ENCODE results near the gene SDR42E1. TPM values are rescaled to one million over a fixed set of nuclear protein-coding genes. Genes with fewer than 3 reads are reported as not detected.
"Not testable (repeated sequence)": the region's sequence is repeated elsewhere in the genome, so short reads cannot be mapped to it uniquely, and the experiment has no call there.

Gene SDR42E1
- total and polyA plus RNA-seq, 4 donors: 1.9 to 6.5 (median 3.3) TPM

GRCh38 chr16:82013139-82013538 lies 1.9 kb upstream of the SDR42E1 start:
- no peaks in the 10 kb centered on the region for H3K27me3 ChIP-seq (ENCODE audit: control insufficient read depth in 4 of 4, insufficient read depth in 4 of 4, low read length in 3 of 4)
- no peak for TF ChIP-seq GABPA (IDR thresholded peaks at IDR 0.05 in 1 of 2, conservative IDR thresholded peaks at IDR 0.05 in 1 of 2)
- no peak for TF ChIP-seq JUND (IDR thresholded peaks at IDR 0.05)
- TF ChIP-seq HNF4A (conservative IDR thresholded peaks at IDR 0.05): no peak
- TF ChIP-seq MAX (IDR thresholded peaks at IDR 0.05): no peak
- no peak for TF ChIP-seq RXRA (IDR thresholded peaks at IDR 0.05)
- no peak for TF ChIP-seq ATF3 (IDR thresholded peaks at IDR 0.05)
- TF ChIP-seq FOXA1 (IDR thresholded peaks at IDR 0.05): no peak
- TF ChIP-seq EGR1 (IDR thresholded peaks at IDR 0.05; ENCODE audit: low read depth in 2 of 2): no peak
- TF ChIP-seq CTCF (IDR thresholded peaks at IDR 0.05; ENCODE audit: low read depth, low read length, missing input control): no peak
- no peak for TF ChIP-seq TAF1 (conservative IDR thresholded peaks at IDR 0.05)
- TF ChIP-seq SP1 (IDR thresholded peaks at IDR 0.05): no peak
- TF ChIP-seq REST (IDR thresholded peaks at IDR 0.05): no peak
- no peak for TF ChIP-seq YY1 (IDR thresholded peaks at IDR 0.05)
- TF ChIP-seq FOXA2 (IDR thresholded peaks at IDR 0.05): no peak
- no peak for TF ChIP-seq HNF4G (IDR thresholded peaks at IDR 0.05)
- no peak for DNase-seq (ENCODE audit: low spot score)
- H3K9ac ChIP-seq (ENCODE audit: low read depth in 1 of 2, low read length in 2 of 2): no peak overlapping the region
- peaks cover 0 to 13% (median 8%) of the 10 kb centered on the region in 4 donors for H3K4me1 ChIP-seq (ENCODE audit: control insufficient read depth in 4 of 4, insufficient read depth in 4 of 4, low read length in 3 of 4)
- no peak overlapping the region for H3K4me3 ChIP-seq (ENCODE audit: low read depth in 1 of 3, low read length in 3 of 3)
- H3K27ac ChIP-seq (ENCODE audit: low read depth in 1 of 2, low read length in 2 of 2): no peak overlapping the region
- peaks cover 0 to 8% (median 1%) of the 10 kb centered on the region in 4 donors for H3K9me3 ChIP-seq (ENCODE audit: control insufficient read depth in 4 of 4, low read length in 3 of 4)
- no peaks in the 10 kb centered on the region for H3K36me3 ChIP-seq (ENCODE audit: control insufficient read depth in 4 of 4, insufficient read depth in 3 of 4, low read depth in 1 of 4, low read length in 3 of 4)
- 80% methylated on average over 2 of the region's 2 CpGs for WGBS

GRCh38 chr16:82010649-82011048 lies 621 bp downstream of the SDR42E1 start:
- 85% methylated on average over 8 of the region's 8 CpGs for WGBS

GRCh38 chr16:82009789-82010188 lies 1.5 kb downstream of the SDR42E1 start:
- not testable (repeated sequence) for H3K4me3 ChIP-seq (ENCODE audit: low read depth in 1 of 3, low read length in 3 of 3); DNase-seq (ENCODE audit: low spot score); H3K9ac ChIP-seq (ENCODE audit: low read depth in 1 of 2, low read length in 2 of 2); H3K27ac ChIP-seq (ENCODE audit: low read depth in 1 of 2, low read length in 2 of 2); H3K36me3 ChIP-seq (ENCODE audit: control insufficient read depth in 4 of 4, insufficient read depth in 3 of 4, low read depth in 1 of 4, low read length in 3 of 4); H3K9me3 ChIP-seq (ENCODE audit: control insufficient read depth in 4 of 4, low read length in 3 of 4); H3K4me1 ChIP-seq (ENCODE audit: control insufficient read depth in 4 of 4, insufficient read depth in 4 of 4, low read length in 3 of 4); H3K27me3 ChIP-seq (ENCODE audit: control insufficient read depth in 4 of 4, insufficient read depth in 4 of 4, low read length in 3 of 4)
- 91% methylated on average over 4 of the region's 4 CpGs for WGBS

More at GRCh38 chr16:82010649-82011048, 621 bp downstream of the SDR42E1 start:
- Histone ChIP-seq H3K36me3 (ENCODE audit: control insufficient read depth in 4 of 4, insufficient read depth in 3 of 4, low read depth in 1 of 4, low read length in 3 of 4) (no peaks in the 10 kb centered on the region), H3K27me3 (ENCODE audit: control insufficient read depth in 4 of 4, insufficient read depth in 4 of 4, low read length in 3 of 4) (no peaks in the 10 kb centered on the region), H3K9ac (ENCODE audit: low read depth in 1 of 2, low read length in 2 of 2) (peak overlapping the region in 1 of 2 donors; percentile 36), H3K9me3 (ENCODE audit: control insufficient read depth in 4 of 4, low read length in 3 of 4) (peaks cover 0 to 8% (median 1%) of the 10 kb centered on the region in 4 donors), H3K4me3 (ENCODE audit: low read depth in 1 of 3, low read length in 3 of 3) (peak overlapping the region; percentile 44 to 85 (median 71)), H3K27ac (ENCODE audit: low read depth in 1 of 2, low read length in 2 of 2) (no peak overlapping the region), H3K4me1 (ENCODE audit: control insufficient read depth in 4 of 4, insufficient read depth in 4 of 4, low read length in 3 of 4) (peaks cover 0 to 6% (median 3%) of the 10 kb centered on the region in 4 donors)
- no peak for DNase-seq (ENCODE audit: low spot score)
- TF ChIP-seq ATF3 (IDR thresholded peaks at IDR 0.05): no peak
